HUES6 (cell line): Measurements from ENCODE around the gene KRT6A.
"Not testable (repeated sequence)": the region's sequence is repeated elsewhere in the genome, so short reads cannot be mapped to it uniquely, and the experiment has no call there.

Experiments used
- H3K27ac ChIP-seq: 2 replicates; pipeline ENCODE4 v1.7.0; 2013; ENCODE audit warnings: low read depth, mild to moderate bottlenecking, low read length, inconsistent platforms
- H3K27me3 ChIP-seq: 2 replicates; pipeline ENCODE4 v1.6.1; 2013; ENCODE audit warnings: low read length; ENCODE audit not compliant: control insufficient read depth, insufficient read depth
- H3K36me3 ChIP-seq: 2 replicates; pipeline ENCODE4 v1.6.1; 2013; ENCODE audit warnings: low read length; ENCODE audit not compliant: control insufficient read depth, insufficient read depth
- H3K4me1 ChIP-seq: 2 replicates; pipeline ENCODE4 v1.6.1; 2013; ENCODE audit warnings: low read length; ENCODE audit not compliant: control insufficient read depth, insufficient read depth
- H3K4me3 ChIP-seq: 2 replicates; pipeline ENCODE4 v1.5.1; 2013; ENCODE audit warnings: low read depth, low read length
- H3K9ac ChIP-seq: one replicate; pipeline ENCODE4 v1.6.1; 2013; ENCODE audit warnings: mild to moderate bottlenecking, low read length
- H3K9me3 ChIP-seq: 2 replicates; pipeline ENCODE4 v1.6.1; 2013; ENCODE audit warnings: low read depth, low read length; ENCODE audit not compliant: control insufficient read depth, insufficient read depth

KRT6A gene

DNA sequence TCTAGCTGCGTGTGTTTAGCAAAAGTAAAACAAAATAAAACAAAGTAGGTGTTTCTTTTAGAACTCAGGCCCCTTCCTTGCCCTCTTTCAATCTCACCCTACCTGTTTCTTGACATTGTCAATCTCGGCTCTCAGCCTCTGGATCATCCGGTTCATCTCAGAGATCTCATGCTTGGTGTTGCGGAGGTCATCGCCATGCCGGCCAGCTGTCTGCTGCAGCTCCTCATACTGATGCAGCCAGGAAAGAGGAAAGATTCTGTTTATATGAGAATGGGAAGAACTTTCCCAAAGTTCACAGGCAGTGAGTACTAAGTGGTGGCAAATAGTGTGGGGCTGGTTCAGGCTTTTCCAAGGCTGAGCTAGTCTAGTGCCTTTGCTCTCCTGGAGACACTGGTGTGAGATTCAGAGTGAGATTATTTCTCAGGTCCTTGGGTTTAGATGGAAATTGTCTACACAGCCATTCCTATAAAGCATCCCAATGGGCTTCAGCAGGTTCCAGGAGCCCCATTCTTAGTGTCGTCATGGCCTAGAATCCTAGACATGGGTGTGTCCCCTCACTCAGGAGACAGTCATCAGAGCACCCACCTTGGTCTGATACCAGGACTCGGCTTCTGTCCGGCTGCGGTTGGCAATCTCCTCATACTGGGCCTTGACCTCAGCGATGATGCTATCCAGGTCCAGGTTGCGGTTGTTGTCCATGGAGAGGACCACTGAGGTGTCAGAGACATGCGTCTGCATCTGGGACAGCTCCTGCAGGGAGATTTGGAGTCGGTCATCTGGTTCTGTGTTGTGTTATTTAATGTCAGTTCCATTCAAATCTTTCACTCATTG is 24.2 kb upstream of the KRT6A start:
- no peak overlapping the region for H3K27ac ChIP-seq

DNA sequence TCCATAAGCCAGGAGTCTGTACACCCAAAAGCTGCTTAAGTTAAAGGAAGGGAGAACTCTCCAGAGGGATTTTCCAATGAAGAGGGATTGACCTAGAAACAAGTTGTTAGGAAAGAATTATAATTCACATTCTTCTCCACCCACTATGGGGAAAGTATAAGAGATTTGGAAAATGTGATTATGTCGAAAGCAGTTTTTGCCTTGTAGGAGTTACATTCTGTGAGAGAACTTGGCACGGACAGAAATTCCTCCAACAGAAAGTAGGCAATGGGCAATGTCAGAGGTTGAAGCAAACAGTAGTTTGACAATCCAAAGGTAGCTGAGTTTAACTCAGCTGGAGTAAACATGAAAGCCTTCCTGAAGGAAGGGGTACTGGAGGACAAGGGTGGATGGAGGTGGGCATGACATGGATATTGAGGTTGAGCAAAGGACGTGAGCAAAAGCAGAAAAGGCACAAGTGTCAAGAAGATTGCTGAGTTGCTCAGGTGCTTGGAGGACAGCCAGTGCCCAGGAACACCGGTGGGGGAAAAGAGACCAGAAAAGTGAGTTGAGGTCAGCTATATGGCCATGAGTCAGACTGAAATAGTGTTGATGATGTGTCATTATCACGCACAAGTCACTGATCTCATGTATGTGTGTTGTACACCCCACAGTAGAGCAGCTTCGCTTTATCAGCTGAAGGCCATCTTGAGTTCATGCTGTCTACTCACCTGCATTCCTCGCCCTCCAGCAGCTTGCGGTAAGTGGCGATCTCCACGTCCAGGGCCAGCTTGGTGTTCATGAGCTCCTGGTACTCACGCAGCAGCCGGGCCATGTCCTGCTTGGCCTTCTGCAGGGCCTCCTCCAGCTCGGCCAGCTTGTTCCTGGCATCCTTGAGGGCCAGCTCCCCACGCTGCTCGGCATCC is 23.1 kb upstream of the KRT6A start:
- Histone ChIP-seq H3K4me3 (no peak overlapping the region), H3K36me3 (no peaks in the 10 kb centered on the region), H3K9me3 (peaks cover 3% of the 10 kb centered on the region; the same call in 1 of the 2 replicates), H3K27ac (no peak overlapping the region), H3K4me1 (peaks cover 4% of the 10 kb centered on the region; the same call in 1 of the 2 replicates), H3K27me3 (no peaks in the 10 kb centered on the region), H3K9ac (no peak overlapping the region)

More for the DNA sequence above, 24.2 kb upstream of the KRT6A start:
- no peak overlapping the region for H3K9ac ChIP-seq
- no peak overlapping the region for H3K4me3 ChIP-seq
- H3K9me3 ChIP-seq, result no peaks in the 10 kb centered on the region
- H3K27me3 ChIP-seq, result no peaks in the 10 kb centered on the region
- no peaks in the 10 kb centered on the region for H3K36me3 ChIP-seq
- H3K4me1 ChIP-seq, result peaks cover 14% of the 10 kb centered on the region; the same call in 1 of the 2 replicates

GRCh38 chr12:52515319-52515646 is 22.2 kb upstream of the KRT6A start:
- Histone ChIP-seq H3K9ac (no peak overlapping the region), H3K4me3 (no peak overlapping the region), H3K36me3 (no peaks in the 10 kb centered on the region), H3K27me3 (no peaks in the 10 kb centered on the region), H3K4me1 (no peaks in the 10 kb centered on the region), H3K27ac (no peak overlapping the region), H3K9me3 (peaks cover 6% of the 10 kb centered on the region)

DNA sequence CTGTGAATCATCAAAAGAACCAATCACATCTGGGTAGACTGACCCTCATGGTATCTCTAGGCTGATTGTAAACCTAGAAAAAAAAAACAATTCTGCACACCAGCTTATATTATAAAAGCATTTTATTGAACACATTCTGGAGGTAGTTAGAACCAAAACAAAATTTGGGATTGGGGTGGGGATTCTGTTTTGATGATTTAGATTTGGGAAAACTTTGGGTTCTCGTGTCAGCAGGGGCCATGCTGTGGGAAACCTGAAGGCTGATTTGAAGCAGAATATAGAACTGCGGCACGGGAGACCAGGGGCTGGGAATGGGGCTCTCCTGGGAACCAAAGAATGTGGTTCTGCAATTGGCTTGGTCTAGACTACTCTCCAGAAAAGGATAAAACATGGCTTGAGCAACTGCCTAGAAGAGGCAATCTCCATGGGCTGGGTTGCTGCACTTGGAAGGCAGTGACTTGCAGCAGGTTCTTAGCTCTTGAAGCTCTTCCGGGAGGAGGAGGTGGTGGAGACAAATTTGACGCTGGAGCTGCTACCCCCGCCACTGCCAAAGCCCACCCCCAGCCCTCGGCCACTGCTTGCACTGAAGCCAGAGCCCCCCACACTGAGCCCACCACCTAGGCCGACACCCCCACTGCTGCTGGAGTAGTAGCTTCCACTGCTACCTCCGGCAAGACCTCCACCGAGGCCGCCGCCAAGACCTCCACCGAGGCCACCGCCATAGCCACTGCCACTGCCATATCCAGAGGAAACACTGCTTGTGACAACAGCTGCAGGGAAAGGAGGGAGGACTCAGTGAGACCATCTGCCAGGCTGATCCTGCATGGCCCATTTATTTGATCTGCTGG is 21.6 kb upstream of the KRT6A start:
- H3K27me3 ChIP-seq, result no peaks in the 10 kb centered on the region
- no peak overlapping the region for H3K4me3 ChIP-seq
- H3K4me1 ChIP-seq, result no peaks in the 10 kb centered on the region
- H3K27ac ChIP-seq, result no peak overlapping the region
- no peak overlapping the region for H3K9ac ChIP-seq
- H3K9me3 ChIP-seq, result peaks cover 8% of the 10 kb centered on the region
- no peaks in the 10 kb centered on the region for H3K36me3 ChIP-seq

- Histone ChIP-seq H3K27ac (no peak overlapping the region), H3K9me3 (peaks cover 8% of the 10 kb centered on the region), H3K4me1 (no peaks in the 10 kb centered on the region), H3K9ac (no peak overlapping the region), H3K36me3 (no peaks in the 10 kb centered on the region), H3K27me3 (no peaks in the 10 kb centered on the region), H3K4me3 (no peak overlapping the region)
Measured at GRCh38 chr12:52513736-52514135, 20.7 kb upstream of the KRT6A start.

DNA sequence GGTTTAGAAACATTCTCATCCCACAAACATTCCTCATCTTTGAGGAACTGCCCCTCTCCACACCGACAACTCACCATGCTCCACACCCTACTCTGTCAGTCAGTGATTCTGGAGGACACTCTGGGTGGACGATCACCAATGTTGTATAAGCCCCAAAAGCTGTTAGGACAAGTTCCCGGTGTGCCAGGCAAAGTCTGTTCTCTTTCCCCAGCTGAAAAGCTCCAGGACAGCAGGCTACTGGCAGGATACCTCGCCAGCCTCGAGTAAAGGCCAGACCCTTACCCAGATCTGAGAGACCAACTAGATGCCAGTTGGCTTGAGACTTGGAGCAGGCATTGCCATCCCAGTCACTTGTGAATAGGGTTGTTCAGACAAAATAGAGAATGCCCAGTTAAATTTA is 15.2 kb upstream of the KRT6A start:
- H3K4me3 ChIP-seq, result no peak overlapping the region
- peaks cover 8% of the 10 kb centered on the region for H3K9me3 ChIP-seq
- no peaks in the 10 kb centered on the region for H3K4me1 ChIP-seq
- H3K36me3 ChIP-seq, result no peaks in the 10 kb centered on the region
- no peaks in the 10 kb centered on the region for H3K27me3 ChIP-seq
- no peak overlapping the region for H3K9ac ChIP-seq
- no peak overlapping the region for H3K27ac ChIP-seq

- Histone ChIP-seq H3K36me3 (no peaks in the 10 kb centered on the region), H3K9me3 (peaks cover 7% of the 10 kb centered on the region), H3K4me3 (no peak overlapping the region), H3K27me3 (no peaks in the 10 kb centered on the region), H3K27ac (no peak overlapping the region), H3K9ac (no peak overlapping the region), H3K4me1 (no peaks in the 10 kb centered on the region)
Measured at GRCh38 chr12:52506858-52507715, 14.0 kb upstream of the KRT6A start.

DNA sequence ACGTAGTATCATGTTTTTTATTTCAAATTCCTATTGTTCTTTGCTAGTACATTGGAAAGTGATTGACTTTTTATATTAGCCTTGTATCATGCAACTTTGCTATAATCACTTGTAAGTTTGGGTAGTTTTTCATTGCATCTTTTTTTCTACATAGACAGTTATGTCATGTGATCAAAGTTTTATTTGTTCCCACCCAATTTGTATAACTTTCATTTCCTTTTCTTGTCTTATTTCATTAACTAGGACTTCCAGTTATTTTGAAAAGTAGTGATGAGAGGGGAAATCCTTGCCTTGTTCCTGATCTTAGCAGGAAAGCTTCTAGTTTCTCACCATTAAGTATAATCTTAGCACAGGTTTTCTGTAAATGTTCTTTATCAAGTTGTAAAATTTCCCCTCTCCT is 9.8 kb upstream of the KRT6A start:
- H3K27ac ChIP-seq, result no peak overlapping the region
- no peaks in the 10 kb centered on the region for H3K9me3 ChIP-seq
- no peaks in the 10 kb centered on the region for H3K36me3 ChIP-seq
- H3K27me3 ChIP-seq, result no peaks in the 10 kb centered on the region
- H3K4me3 ChIP-seq, result no peak overlapping the region
- H3K9ac ChIP-seq, result no peak overlapping the region
- H3K4me1 ChIP-seq, result no peaks in the 10 kb centered on the region

DNA sequence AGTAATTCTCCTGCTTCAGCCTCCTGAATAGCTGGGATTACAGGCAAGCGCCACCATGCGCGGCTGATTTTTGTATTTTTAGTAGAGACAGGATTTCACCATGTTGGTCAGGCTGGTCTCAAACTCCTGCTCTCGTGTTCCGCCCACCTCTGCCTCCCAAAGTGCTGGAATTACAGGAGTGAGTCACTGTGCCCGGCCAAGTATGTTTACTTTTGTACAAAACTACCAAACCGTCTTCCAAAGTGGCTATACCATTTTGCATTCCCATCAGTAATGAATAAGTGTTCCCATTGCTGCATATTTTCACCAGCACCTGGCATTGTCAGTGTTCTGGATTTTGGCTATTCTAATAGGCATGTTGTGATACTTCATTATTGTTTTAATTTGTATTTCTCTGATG is 8.4 kb upstream of the KRT6A start:
- H3K9ac ChIP-seq, result no peak overlapping the region
- no peaks in the 10 kb centered on the region for H3K27me3 ChIP-seq
- no peak overlapping the region for H3K27ac ChIP-seq
- no peaks in the 10 kb centered on the region for H3K36me3 ChIP-seq
- H3K9me3 ChIP-seq, result no peaks in the 10 kb centered on the region
- H3K4me3 ChIP-seq, result no peak overlapping the region
- H3K4me1 ChIP-seq, result peaks cover 5% of the 10 kb centered on the region; the same call in 1 of the 2 replicates

DNA sequence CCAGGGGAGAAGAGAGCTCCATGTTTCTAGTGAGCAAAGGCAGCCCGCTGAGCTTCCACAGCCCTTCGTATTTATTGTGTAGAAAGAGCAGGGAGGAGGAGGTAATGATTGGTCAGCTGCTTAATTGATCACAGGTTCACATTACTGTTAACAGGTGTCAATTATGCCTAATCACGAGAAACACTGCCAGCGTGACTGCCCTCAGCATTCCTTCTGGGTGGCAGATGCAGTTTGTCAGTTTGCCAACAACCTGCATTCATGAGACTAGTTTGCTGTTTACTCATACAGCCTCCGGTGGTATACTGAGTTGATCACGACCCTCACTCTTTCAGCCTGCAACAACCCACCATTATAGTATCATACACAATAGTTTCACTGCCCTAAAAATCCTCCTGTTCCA is 7.5 kb upstream of the KRT6A start:
- H3K4me1 ChIP-seq, result peaks cover 14% of the 10 kb centered on the region
- not testable (repeated sequence) for H3K9me3 ChIP-seq, H3K9ac ChIP-seq, H3K27ac ChIP-seq, H3K4me3 ChIP-seq, H3K27me3 ChIP-seq, H3K36me3 ChIP-seq
